CD4-positive, alpha-beta T cell treated with Interleukin-1 beta for 1 hour (primary cell): Measurements from ENCODE around the gene KLHL14.

ENCODE experiments used
- DNase-seq, 2 donors: peaks; one replicate each; pipeline ENCODE4 v3.0.0-alpha.2; 2020 to 2022

Gene KLHL14

DNA sequence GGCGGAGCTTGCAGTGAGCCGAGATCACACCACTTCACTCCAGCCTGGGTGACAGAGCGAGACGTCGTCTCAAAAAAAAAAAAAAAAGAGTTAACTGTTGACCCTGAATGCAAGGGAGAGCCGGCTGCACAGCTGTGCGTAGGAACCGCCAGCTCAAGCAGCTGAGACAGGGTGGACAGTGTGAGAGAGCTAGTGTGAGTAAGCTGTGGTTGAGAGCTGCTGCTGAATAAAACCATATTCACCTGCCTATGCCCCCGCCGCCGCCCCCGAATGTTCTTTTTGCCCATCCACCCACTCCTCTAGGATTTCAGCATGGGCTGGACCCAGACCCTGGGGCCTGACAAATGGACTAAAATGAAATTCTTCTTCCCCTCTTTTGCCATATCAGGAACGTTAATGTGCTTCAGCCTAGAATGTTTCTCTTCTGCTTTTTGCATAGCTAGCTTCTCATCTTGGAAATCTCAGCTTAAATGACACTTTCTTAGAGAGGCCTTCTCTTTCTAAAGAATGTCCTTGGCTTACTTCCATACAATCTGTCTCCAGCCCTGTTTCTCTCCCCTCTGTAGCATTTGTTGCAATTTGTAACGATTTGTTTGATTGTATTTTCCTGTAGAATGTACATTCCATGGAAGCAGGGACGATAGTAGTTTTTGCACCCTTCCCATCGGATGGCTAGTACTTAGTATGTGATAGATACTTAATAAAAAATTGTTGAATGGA lies 142.7 kb downstream of the KLHL14 start:
- DNase-seq: no peak

DNA sequence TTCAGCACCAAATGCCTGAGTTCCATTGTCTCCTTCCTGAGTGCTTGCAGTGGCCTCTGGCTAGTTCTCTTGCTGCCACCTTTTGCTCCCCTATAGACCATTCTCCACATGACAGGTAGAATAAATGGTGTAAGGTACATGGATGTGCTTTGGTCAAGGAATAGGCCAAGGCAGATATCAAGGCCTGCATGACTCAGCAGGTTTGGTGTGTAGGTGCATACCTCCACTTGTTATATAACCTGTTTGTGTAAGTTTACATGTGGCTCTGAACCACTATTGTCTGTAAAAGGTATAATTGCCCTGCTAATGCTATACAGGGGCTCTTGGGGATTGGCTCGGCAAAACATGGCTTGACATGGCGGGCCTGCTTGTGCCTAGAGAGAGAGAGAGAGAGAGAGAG lies 143.5 kb downstream of the KLHL14 start:
- no peak for DNase-seq

GRCh38 chr18:32624182-32624723 lies 148.6 kb downstream of the KLHL14 start:
- no peak for DNase-seq

DNA sequence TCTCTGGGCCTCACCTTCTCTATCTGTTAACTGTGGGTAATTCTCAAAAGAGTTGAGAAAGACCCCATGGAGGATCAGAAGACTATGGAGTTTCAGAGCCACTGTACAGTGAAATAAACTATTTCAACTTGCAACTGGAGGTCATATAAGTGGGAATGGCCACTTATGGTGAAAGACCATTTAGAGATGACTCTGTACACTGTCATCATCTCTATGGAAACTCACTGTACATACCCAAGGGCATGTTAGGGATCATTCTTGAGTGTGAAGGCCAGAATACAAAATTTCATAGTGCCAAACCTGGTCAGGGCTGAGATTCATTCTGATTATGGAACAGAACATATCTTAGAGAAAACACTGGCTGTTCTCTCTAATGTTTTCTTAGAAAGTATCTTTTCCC lies 149.3 kb downstream of the KLHL14 start:
- no peak for DNase-seq
